GM19395 (cell line): ENCODE data around the gene MYZAP.

Experiments
- ATAC-seq: cut with Tn5 transposase; IDR thresholded peaks from one replicate; pipeline ENCODE4 v1.9.1; 2021; ENCODE audit warnings: mild to moderate bottlenecking, moderate library complexity; ENCODE audit not compliant: unreplicated experiment

MYZAP gene

GRCh38 chr15:57656434-57656833, 64.7 kb downstream of the MYZAP start:
- ATAC-seq, result no peak

DNA sequence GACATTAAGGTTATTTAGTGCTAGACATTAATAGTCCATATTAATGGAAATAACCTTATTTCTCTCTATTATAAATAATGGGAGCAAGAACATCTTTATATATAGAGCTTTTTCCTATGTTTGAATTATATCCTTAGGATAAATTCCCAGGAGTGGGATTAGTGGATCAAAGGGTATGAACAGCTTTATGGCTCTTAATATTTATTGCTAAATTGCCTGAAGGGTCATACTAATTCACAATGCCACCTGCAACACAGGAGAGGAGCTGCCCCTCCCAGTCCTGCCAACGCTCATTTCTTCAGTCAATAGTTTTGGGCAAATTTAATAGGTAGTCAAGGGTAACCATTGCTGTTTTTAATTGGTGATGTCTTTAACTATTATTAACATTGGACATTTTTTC, 65.9 kb downstream of the MYZAP start:
- no peak for ATAC-seq

- ATAC-seq, result no peak
Observed at GRCh38 chr15:57662091-57662744, 70.5 kb downstream of the MYZAP start.

DNA sequence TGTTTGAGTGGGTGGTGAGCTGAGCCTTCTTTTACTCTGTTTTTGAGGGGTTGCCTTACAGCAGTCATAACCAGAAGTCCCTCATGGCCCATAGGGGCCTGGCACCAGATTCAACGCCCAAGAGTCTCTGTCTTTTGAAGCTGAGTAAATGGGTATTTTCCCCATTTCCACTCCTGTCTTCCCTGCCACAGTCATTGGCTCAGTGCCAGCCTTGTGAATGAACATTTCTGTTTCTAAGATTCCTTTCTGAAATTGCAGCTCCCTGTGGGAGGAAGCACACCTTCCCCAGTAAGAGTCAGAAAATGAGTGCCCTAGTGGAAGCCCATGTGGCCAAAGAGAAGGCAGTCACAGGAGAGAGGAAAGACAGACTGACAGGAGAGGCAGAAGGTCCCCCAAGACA, 71.1 kb downstream of the MYZAP start:
- no peak for ATAC-seq

DNA sequence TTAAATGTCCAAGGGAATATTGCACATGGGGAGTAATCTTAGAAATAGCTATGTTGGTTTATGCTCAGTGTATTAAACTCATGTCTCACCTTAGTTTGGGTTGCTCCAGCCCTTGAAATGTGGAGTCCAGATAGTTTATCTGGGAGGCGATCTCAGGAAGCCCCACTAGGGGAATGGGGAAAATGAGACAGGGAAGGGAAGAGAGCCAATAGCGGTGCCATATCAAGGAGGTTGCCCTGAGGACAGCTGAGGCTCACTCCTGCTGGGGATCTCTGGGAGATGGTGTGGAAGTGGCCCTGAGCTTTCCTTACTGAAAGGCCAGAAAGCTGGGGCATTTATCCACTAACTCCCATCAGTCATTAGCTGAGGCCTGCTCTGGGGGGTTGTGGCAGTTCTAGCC, 71.6 kb downstream of the MYZAP start:
- ATAC-seq, result no peak

- ATAC-seq, result no peak
Observed at GRCh38 chr15:57665194-57665593, 73.5 kb downstream of the MYZAP start.

GRCh38 chr15:57665939-57666338, 74.2 kb downstream of the MYZAP start:
- no peak for ATAC-seq

DNA sequence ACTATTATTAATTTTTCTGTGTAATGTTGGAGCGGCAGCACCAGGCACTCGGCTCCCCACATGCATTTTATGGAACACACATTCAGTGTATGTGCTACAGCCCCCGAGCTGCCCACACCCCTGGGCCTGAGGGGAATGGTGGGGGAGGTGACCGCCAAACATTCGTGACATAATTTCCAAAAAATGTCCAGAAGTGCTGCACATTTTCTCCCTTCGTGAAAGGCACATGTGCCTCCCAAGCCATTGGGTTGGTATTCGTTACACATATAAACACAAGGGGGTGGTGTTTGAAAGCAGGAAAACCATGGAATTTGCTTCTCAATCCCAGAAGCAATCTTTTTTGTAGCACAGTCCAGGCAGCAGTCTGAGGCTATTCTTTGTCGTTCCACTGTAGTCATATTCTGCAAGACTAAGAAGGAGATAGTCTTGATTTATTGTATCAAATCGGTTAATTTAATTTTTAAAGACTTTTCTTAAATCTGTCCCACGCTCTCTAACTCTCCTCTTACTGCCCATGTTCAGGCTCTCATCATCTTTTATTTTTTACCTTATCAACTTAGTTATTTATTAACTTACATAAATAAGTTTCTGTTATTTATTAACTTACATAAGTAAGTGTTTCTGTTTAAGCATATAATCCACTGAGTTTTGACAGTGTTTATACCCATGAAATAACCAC, 75.6 kb downstream of the MYZAP start:
- no peak for ATAC-seq

DNA sequence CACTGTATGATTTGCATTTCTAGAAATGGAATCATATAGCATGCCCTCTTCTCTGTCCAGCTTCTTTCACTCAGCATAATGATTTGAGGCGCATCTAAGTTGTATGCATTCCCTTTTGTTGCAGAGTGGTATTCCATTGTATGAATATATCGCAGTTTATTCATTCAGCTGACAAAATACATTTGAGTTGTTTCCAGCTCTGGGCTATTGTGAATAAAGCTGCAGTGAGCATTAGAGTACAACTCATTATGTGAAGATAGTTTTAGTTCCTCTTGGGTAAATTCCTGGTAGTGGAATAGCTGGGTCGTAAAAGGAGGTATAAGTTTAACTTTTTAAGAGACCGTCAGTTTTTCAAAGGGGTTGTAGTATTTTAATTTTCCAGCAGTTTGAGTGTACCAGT, 76.3 kb downstream of the MYZAP start:
- no peak for ATAC-seq

- no peak for ATAC-seq
Observed at GRCh38 chr15:57671636-57672035, 79.9 kb downstream of the MYZAP start.

- no peak for ATAC-seq
Observed at GRCh38 chr15:57675481-57676181, 83.9 kb downstream of the MYZAP start.

DNA sequence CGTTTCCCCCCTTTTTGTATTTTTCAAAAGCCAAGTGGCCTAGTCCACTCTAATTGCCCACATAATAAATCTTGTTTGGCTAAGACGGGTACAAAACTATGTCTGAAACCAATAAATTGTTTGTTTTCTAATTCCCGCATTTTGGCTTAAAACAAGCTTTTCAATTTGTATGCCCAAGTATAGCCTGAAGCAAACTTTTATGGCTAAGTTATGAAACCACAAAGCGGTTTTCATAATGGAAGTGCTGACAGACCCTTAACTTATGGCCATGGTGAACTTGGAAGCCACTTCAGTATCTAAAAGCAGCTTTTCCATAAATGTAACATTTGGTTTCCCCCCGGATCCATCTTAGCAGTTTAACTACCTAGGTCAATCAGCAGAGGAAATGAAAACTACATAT, 84.9 kb downstream of the MYZAP start:
- ATAC-seq, result no peak

- ATAC-seq, result no peak
Observed at GRCh38 chr15:57677204-57677603, 85.5 kb downstream of the MYZAP start.

GRCh38 chr15:57680021-57680420, 88.3 kb downstream of the MYZAP start:
- no peak for ATAC-seq

GRCh38 chr15:57681011-57681410, 89.3 kb downstream of the MYZAP start:
- no peak for ATAC-seq

- no peak for ATAC-seq
Observed at GRCh38 chr15:57683481-57683880, 91.8 kb downstream of the MYZAP start.

GRCh38 chr15:57684491-57685151, 92.9 kb downstream of the MYZAP start:
- ATAC-seq, result no peak

- no peak for ATAC-seq
Observed at GRCh38 chr15:57685306-57686095, 93.8 kb downstream of the MYZAP start.

DNA sequence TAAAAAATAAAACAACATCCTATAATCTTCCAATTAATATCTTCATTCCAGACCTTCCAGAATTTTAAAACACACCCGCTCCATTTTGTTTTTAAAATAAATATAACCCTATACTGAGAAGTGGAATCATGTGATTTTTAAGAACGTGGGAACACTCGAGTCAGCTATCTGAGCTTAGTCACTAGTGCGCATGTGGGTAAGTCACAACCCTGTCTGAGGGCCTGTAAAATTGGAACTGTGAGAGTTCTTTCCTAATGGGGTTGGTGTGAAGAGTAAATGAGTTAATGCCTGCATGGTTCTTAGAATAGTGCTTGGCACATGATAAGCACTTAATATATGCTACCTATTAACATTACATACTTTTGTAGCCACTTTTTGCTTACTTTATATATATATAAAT, 95.0 kb downstream of the MYZAP start:
- ATAC-seq, result no peak

DNA sequence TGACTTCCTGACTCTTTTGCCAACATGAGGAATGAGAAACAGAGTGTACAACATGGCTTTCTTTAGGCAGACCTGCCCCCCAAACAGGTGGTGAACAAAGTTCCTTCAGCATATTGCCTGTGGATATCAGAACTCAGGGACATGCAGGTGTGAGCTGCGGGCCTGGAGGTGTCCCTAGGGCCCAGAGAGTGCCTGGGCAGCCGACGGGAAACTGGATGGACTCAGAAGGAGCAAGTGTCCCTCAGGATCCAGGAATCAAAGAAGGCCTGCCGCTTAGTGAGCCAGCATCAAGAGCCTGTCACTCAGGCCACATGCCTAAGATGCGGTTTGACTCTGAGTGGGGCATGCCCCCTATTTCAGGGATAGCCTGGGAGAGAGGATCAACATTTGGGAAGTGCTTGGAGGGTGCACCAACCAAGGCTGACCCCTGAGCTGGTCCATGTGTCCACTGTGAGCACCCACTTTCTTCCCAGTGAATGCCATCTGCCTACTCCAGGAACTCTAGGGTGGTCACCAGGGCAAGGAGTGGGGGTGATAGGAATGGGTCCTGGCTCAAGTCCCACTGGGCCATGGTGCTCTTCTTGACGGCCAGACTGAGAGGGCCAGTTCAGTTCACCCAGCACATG, 98.8 kb downstream of the MYZAP start:
- ATAC-seq, result no peak
